Measurements from ENCODE around the gene PDE8B.
A peak's percentile ranks its signal among the peaks of the same experiment; 100 is the strongest.
"Not testable (repeated sequence)": the region's sequence is repeated elsewhere in the genome, so short reads cannot be mapped to it uniquely, and the experiment has no call there.

The PDE8B gene

DNA sequence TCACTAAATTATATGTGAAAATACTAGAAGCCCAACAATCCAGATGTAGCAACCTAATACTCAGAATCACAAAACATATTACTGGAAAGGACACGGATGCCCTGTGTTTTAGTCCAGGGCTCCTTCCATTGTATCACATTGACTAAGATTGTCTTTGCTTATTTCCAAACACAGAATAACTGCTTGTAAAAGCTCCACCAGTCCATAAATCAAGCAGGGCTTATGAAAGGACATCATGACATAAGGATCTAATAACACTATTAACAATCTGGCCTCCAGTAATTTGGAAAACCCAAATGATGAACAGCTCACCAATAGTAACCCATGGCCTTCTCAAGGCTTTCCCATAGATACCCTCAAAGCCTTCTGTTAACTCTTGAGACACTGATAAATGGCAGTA, 241.9 kb downstream of the PDE8B start:
- TF ChIP-seq, protein P1, sequence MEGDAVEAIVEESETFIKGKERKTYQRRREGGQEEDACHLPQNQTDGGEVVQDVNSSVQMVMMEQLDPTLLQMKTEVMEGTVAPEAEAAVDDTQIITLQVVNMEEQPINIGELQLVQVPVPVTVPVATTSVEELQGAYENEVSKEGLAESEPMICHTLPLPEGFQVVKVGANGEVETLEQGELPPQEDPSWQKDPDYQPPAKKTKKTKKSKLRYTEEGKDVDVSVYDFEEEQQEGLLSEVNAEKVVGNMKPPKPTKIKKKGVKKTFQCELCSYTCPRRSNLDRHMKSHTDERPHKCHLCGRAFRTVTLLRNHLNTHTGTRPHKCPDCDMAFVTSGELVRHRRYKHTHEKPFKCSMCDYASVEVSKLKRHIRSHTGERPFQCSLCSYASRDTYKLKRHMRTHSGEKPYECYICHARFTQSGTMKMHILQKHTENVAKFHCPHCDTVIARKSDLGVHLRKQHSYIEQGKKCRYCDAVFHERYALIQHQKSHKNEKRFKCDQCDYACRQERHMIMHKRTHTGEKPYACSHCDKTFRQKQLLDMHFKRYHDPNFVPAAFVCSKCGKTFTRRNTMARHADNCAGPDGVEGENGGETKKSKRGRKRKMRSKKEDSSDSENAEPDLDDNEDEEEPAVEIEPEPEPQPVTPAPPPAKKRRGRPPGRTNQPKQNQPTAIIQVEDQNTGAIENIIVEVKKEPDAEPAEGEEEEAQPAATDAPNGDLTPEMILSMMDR (IDR thresholded peaks at IDR 0.05; ENCODE audit: low read length, missing control alignments), result no peak
- DNase-seq (ENCODE audit: low read depth), result no peak
- no peak overlapping the region for H3K4me3 ChIP-seq (replicated peaks; ENCODE audit: low read depth, low read length)

DNA sequence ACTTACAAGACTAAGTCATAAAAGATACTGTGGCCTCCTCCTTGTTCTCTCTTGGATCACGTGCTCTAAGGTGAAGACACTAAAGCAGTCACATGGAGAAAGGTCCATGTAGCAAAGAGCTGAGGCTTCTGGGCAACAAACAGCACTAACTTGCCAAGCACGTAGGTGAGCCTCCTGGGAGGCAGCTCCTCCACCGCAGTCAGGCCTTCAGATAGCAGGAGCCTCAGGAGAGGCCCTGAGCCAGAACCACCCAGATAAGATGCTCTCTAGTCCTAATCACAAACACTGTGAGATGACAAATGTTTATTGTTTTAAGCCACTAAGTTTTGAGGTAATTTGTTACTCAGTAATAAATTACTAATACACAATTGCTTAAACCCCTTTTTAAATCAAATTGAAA, 243.6 kb downstream of the PDE8B start:
- DNase-seq (ENCODE audit: low read depth), result no peak
- TF ChIP-seq, protein P1 (IDR thresholded peaks at IDR 0.05; ENCODE audit: low read length, missing control alignments), result no peak
- H3K4me3 ChIP-seq (replicated peaks; ENCODE audit: low read depth, low read length), result no peak overlapping the region

GRCh38 chr5:77461287-77461686, 250.8 kb downstream of the PDE8B start:
- TF ChIP-seq, protein P1 (IDR thresholded peaks at IDR 0.05; ENCODE audit: low read length, missing control alignments), result no peak
- no peak overlapping the region for H3K4me3 ChIP-seq (replicated peaks; ENCODE audit: low read depth, low read length)
- DNase-seq (ENCODE audit: low read depth), result no peak

DNA sequence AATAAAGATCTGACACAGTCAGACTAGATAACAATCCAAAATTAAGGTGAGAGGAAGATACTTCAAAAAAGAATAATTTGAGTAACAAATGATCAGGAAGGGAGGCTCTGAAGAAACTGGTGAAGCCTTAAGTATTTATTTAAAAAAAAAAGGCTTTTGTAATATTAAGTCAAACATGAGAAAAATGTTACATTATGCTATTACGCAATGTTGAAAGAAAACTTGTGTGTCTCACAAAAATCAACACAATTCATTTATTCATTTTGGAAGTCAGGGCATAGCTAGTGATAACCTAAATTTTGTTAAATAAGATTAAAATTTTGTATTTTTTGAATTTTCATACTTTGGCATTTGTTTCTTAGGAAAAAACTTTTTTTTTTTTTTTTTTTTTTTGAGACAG, 253.4 kb downstream of the PDE8B start:
- TF ChIP-seq, protein P1 (IDR thresholded peaks at IDR 0.05; ENCODE audit: low read length, missing control alignments), result no peak
- H3K4me3 ChIP-seq (replicated peaks; ENCODE audit: low read depth, low read length), result no peak overlapping the region
- peak; percentile 44 for DNase-seq (ENCODE audit: low read depth)

DNA sequence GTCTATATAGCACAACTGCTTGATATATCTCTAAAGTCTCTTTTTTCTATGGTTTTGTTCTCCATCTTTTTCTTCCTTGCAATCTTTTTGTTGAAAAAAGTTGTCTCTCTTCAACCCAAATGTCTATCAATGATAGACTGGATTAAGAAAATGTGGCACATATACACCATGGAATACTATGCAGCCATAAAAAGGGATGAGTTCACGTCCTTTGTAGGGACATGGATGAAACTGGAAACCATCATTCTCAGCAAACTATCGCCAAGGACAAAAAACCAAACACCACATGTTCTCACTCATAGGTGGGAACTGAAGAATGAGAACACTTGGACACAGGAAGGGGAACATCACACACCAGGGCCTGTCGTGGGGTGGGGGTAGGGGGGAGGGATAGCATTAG, 258.4 kb downstream of the PDE8B start:
- H3K4me3 ChIP-seq (replicated peaks; ENCODE audit: low read depth, low read length); DNase-seq (ENCODE audit: low read depth): not testable (repeated sequence)

GRCh38 chr5:77475041-77475440, 264.6 kb downstream of the PDE8B start:
- H3K4me3 ChIP-seq (replicated peaks; ENCODE audit: low read depth, low read length); DNase-seq (ENCODE audit: low read depth): not testable (repeated sequence)

All from fibroblast of pulmonary artery (primary cell).